ENCODE measurements around the gene SORCS2. TPM values are rescaled to one million over a fixed set of nuclear protein-coding genes. Genes with fewer than 3 reads are reported as not detected.

SORCS2 gene
- total and polyA plus RNA-seq, 2 of the 4 experiments (the other 2 are of a cell fraction), result 0.36 to 0.62 TPM

DNA sequence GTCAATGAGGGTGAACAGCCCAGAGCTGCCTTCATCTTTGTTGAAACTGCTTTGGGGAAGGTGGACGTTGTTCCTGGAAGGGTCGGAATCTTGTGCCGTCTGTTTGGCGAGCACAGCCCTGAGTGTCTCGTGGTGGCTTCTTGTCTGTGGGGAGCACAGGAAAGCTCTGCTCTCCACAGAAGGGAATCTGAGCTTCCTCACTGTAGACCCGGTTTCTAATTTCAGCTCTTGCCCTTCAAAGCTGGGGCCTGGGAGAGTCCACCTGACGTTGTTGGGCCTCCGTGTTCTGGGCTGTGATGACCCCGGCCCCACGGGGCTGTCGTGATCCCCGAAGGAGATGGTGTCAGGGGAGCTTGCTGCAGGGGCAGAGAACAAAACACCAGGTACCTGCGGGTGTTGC is 47.5 kb downstream of the SORCS2 start:
- no peak overlapping the region for H2AK5ac ChIP-seq (ENCODE audit: low read depth, low read length)
- WGBS, 2 experiments (ENCODE audit: extremely low coverage in 2 of 2, insufficient read length in 1 of 2), result 65% methylated on average over 8 of the region's 13 CpGs; no CpG with 5 or more reads in 1 of the 2 experiments
- no peak overlapping the region for H3K23ac ChIP-seq (ENCODE audit: low read depth, low read length)
- no peaks in the 10 kb centered on the region for H3K79me1 ChIP-seq (ENCODE audit: low read depth in 1 of 2, low read length in 2 of 2)
- no peak overlapping the region for H2BK120ac ChIP-seq (ENCODE audit: low read depth, low read length)
- intact Hi-C loops (cut with micrococcal nuclease) (no loop called here), dilution Hi-C loops (cut with HindIII; ENCODE audit: low sequenced_read_pairs, unreplicated experiment) (no loop called here), in situ Hi-C loops (cut with MboI; ENCODE audit: low sequenced_read_pairs) (no loop called here)
- no peak overlapping the region for H3K14ac ChIP-seq (replicated peaks; ENCODE audit: low read depth, low read length)
- no peak for DNase-seq
- no peaks in the 10 kb centered on the region for H3K9me1 ChIP-seq (ENCODE audit: insufficient read depth, low read length)
- no peaks in the 10 kb centered on the region for H3K4me1 ChIP-seq (ENCODE audit: control insufficient read depth, insufficient read depth, low read length)
- H2BK5ac ChIP-seq (ENCODE audit: low read depth, low read length, poor library complexity, severe bottlenecking), result no peak overlapping the region
- H3K27ac ChIP-seq (ENCODE audit: insufficient read depth, low read length), result no peak overlapping the region
- H3K27me3 ChIP-seq (ENCODE audit: control insufficient read depth, insufficient read depth, low read length), result peaks cover 23% of the 10 kb centered on the region; the same call in 1 of the 2 replicates
- no TSS peak for BruUV-seq (replicated peaks)
- no peak overlapping the region for H2BK20ac ChIP-seq (ENCODE audit: low read depth, low read length)
- H2BK15ac ChIP-seq (ENCODE audit: low read depth, low read length), result no peak overlapping the region
- CTCF ChIA-PET, result no interaction called here
- TF ChIP-seq RFX5 (IDR thresholded peaks at IDR 0.05; ENCODE audit: low read depth, low read length) (no peak), CEBPB (IDR thresholded peaks at IDR 0.05; ENCODE audit: low read depth, low read length) (no peak), RAD21 (IDR thresholded peaks at IDR 0.05; ENCODE audit: low read length) (no peak), SMC3 (IDR thresholded peaks at IDR 0.05; ENCODE audit: low read depth, low read length) (no peak), FOS (IDR thresholded peaks at IDR 0.05; ENCODE audit: low read depth, low read length) (no peak), MXI1 (IDR thresholded peaks at IDR 0.05; ENCODE audit: borderline replicate concordance, low read depth, low read length) (no peak), RCOR1 (IDR thresholded peaks at IDR 0.05; ENCODE audit: insufficient replicate concordance, low read length) (no peak), ELK1 (IDR thresholded peaks at IDR 0.05; ENCODE audit: borderline replicate concordance, low read depth, low read length) (no peak)
- TF ChIP-seq, protein P1, sequence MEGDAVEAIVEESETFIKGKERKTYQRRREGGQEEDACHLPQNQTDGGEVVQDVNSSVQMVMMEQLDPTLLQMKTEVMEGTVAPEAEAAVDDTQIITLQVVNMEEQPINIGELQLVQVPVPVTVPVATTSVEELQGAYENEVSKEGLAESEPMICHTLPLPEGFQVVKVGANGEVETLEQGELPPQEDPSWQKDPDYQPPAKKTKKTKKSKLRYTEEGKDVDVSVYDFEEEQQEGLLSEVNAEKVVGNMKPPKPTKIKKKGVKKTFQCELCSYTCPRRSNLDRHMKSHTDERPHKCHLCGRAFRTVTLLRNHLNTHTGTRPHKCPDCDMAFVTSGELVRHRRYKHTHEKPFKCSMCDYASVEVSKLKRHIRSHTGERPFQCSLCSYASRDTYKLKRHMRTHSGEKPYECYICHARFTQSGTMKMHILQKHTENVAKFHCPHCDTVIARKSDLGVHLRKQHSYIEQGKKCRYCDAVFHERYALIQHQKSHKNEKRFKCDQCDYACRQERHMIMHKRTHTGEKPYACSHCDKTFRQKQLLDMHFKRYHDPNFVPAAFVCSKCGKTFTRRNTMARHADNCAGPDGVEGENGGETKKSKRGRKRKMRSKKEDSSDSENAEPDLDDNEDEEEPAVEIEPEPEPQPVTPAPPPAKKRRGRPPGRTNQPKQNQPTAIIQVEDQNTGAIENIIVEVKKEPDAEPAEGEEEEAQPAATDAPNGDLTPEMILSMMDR (conservative IDR thresholded peaks at IDR 0.05; ENCODE audit: low read depth, low read length), result no peak
- peaks cover 4% of the 10 kb centered on the region for H3K9me3 ChIP-seq (ENCODE audit: control insufficient read depth, insufficient read depth, low read length)
- H3K4me3 ChIP-seq (ENCODE audit: insufficient read depth, low read depth, low read length), result no peak overlapping the region
- H3K9ac ChIP-seq (ENCODE audit: low read depth, low read length), result no peak overlapping the region
- no peak overlapping the region for H3K4me2 ChIP-seq (ENCODE audit: low read depth, low read length)
- POLR2A ChIA-PET (ENCODE audit: unreplicated experiment), result no interaction called here
- no peak overlapping the region for H2AK9ac ChIP-seq (replicated peaks; ENCODE audit: low read depth, low read length, poor library complexity)
- no peak overlapping the region for H4K91ac ChIP-seq (ENCODE audit: insufficient read depth, low read depth, low read length)
- H4K8ac ChIP-seq (ENCODE audit: low read depth in 2 of 2, low read length in 2 of 2), result no peak overlapping the region
- H4K20me1 ChIP-seq (ENCODE audit: insufficient read depth, low read length), result no peaks in the 10 kb centered on the region
- H3K56ac ChIP-seq (ENCODE audit: extremely low read depth, insufficient read depth, low read length), result no peak overlapping the region
- no peak overlapping the region for H3K4ac ChIP-seq (ENCODE audit: low read depth, low read length)
- no peak overlapping the region for H2AFZ ChIP-seq (replicated peaks; ENCODE audit: low read length, poor library complexity)
- no peak overlapping the region for H3K18ac ChIP-seq (ENCODE audit: low read depth, low read length)
- ATAC-seq (ENCODE audit: low read depth), result no peak
- H4K5ac ChIP-seq (ENCODE audit: low read depth, low read length), result no peak overlapping the region
- no peaks in the 10 kb centered on the region for H3K36me3 ChIP-seq (ENCODE audit: control insufficient read depth, insufficient read depth, low read length)
